GM18867 (cell line): Measurements from ENCODE around the gene IFNL4.
"Not testable (repeated sequence)": the region's sequence is repeated elsewhere in the genome, so short reads cannot be mapped to it uniquely, and the experiment has no call there.

ENCODE experiments used
- ATAC-seq: cut with Tn5 transposase; IDR thresholded peaks from one replicate; pipeline ENCODE4 v1.9.1; 2021; ENCODE audit warnings: mild to moderate bottlenecking, moderate library complexity; ENCODE audit not compliant: unreplicated experiment

Gene IFNL4

DNA sequence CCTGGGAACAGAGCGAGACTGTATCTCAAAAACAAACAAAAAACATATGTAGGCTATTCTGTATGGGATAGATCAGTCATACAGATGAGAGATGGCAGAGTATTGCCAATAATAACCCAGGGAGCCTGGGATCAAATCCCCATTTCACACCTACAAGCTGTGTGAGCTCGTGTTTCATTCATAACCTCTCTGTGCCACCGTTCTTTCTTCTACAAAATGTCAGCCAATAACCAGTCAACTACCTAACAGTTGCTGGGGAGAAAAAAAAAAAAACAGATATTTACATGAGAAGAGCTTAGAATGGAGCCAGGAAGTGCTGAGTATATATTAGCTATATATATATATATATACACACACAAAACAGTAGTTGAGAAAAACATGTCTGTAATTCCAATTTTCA lies 13.0 kb upstream of the IFNL4 start:
- no peak for ATAC-seq

DNA sequence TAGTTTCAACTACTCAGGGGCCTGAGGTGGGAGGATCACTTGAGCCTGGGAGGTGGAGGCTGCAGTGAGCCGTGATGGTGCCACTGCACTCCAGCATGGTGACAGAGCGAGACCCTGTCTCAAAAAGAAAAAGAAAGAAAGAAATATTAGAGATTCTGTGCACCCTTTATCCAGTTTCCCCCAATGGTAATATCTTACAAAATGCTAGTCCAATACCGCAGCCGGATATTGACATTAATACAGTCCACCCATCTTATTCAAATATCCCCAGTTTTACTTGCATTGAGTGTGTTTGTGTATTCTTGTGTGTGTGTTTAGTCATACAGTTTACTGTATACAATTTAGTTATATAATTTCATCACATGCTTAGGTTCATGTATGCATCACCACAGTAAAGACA lies 8.6 kb upstream of the IFNL4 start:
- no peak for ATAC-seq

- ATAC-seq: no peak
These were observed 6.1 kb upstream of the IFNL4 start for GRCh38 chr19:39254531-39255345.

DNA sequence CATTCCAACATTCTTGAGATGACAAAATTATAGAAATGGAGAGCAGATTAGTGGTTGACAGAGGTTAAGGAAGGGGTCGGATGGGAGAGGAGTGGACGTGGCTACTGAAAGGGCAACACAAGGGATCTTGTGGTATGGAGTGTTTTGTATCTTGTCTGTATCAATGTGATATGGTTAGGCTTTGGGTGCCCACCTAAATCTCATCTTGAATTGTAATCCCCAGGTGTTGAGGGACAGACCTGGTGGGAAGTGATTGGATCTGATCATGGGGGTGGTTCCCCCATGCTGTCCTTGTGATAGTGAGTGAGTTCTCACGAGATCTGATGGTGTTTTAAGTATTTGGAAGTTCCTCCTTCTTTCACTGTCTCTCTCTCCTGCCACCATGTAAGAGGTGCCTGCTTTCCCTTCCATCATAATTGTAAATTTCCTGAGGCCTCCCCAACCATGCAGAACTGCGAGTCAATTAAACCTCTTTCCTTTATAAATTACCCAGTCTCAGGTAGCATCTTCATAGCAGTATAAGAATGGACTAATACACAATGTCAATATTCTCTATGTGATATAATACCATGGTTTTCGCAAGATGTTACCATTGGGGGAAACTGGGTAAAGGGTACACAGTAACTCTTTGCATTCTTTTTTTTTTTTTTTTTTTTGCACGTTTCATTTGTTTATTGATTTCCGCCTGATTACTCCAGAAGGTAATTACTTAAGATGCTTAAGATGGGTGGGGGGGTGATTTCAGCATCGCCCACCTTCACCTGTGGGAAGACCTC lies 4.9 kb upstream of the IFNL4 start:
- no peak for ATAC-seq

DNA sequence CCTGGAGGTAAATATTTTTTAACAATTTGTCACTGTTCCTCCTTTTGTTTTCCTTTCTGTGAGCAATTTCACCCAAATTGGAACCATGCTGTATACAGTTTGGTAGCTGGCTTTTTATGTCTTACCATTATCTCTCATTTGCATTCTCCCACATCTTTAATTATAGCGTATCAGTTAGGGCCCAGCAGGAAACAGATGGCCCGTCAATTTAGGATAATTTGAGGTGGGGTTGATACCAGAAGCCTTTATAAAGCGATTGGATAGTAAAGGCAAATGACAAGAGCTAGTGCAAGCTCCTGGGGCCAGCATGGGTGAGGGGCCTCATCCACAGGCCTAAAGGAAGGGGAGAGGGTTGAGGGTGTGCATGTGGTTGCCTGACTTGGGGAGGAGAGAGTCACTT lies 3.8 kb upstream of the IFNL4 start:
- ATAC-seq: no peak

DNA sequence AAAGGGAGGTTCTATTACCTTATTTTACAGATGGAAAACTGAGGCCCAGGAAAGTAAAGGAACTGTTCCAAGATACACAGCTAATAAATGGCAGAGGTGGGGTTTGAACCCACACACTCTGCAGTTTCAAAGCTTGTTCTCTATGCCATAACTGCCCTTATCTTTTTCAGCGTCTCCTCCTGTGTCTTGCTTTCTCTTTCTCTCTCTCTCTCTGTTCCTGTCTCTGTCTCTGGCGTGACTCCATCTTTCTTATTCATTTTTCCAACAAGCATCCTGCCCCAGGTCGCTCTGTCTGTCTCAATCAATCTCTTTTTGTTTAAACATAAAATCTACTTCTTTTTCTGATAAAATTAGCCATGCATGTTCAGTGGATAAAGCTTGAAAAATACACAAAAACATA lies 3.2 kb upstream of the IFNL4 start:
- no peak for ATAC-seq

DNA sequence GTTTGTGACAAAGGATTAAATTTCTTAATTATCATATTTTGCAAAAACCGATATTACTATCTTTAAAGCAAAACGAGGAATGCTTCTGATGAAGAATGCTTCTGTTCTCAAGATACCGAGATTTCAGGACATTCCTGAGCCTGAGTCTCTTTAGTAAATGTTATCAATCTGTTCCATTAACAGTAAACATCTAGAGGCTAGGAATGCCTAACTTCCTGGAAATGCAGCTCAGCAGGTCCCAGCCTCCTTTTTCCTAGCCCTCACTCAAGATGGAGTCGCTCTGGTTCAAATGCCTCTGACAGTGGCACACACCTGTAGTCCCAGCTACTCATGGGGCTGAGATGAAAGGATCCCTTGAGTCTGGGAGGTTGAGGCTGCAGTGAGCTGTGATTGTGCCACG lies 2.4 kb upstream of the IFNL4 start:
- no peak for ATAC-seq

DNA sequence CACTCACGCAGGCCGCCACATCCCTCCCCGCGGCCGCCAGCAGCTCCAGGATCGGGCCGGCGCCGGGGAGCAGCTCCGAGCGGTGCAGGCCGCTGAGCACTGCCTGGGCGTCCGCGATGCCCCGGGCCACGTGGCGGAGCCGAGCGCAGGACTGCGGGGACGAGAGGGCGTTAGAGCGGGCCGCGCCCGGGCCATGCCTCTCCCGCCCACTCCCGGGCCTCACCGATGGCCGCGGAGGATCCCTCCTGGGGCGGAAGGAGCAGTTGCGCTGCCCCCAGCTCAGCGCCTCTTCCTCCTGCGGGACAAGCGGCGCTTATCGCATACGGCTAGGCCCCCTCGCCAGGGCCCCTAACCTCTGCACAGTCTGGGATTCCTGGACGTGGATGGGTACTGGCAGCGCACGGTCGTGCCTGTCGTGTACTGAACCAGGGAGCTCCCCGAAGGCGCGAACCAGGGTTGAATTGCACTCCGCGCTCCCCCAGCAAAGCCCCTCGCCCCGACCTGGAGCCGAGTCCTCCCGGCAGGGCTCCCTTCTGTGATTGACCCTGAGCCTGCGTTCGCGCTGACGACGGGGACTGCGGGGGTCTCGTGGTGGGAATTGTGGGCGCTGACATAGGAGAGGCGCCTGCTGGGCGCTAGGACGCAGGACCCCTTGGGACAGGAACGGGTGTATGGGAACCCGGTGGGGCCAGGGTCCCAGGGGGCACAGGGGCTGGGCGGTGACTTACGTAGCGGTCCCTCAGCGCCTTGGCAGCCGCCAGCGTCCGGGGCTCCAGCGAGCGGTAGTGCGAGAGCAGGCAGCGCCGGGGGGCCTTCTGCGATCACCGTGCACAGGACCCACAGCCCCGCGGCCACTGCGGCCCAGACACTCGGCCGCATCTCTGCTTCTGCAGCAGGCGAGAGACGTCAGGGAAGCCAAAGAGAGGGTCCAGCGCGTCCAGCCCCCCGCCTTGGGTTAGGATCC lies 673 bp downstream of the IFNL4 start:
- no peak for ATAC-seq

GRCh38 chr19:39246951-39247669 lies 1.5 kb downstream of the IFNL4 start:
- ATAC-seq: no peak

DNA sequence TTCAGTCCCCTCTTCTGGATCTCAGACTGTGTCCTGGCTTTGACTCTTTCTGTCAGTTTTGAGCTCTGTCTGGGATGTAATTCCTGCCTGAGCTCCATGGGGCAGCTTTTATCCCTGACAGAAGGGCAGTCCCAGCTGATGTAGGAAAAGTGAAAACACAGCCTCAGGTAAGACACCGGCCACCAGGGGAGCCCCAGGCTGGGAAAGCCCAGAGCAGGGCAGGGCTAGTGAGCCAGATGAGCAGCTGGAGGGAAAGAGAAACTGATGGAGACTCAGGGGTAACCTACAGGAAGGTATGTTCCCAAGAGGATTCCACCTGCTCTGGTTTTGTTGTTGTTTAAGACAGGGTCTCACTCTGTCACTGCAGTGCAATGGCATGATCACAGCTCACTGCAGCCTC lies 3.5 kb downstream of the IFNL4 start:
- ATAC-seq: not testable (repeated sequence)

- not testable (repeated sequence) for ATAC-seq
These were observed 4.1 kb downstream of the IFNL4 start, which contains the start of gene IFNL3 for GRCh38 chr19:39244410-39245100. Gene IFNL3, minus strand, starts transcription at chr19:39245006. Its CDS starts 39 bp downstream, at chr19:39244967.

- not testable (repeated sequence) for ATAC-seq
These were observed 4.9 kb downstream of the IFNL4 start for GRCh38 chr19:39243741-39244140.

- no peak for ATAC-seq
These were observed 8.2 kb downstream of the IFNL4 start for GRCh38 chr19:39240421-39240820.

- ATAC-seq: no peak
These were observed 9.7 kb downstream of the IFNL4 start for GRCh38 chr19:39238944-39239343.

DNA sequence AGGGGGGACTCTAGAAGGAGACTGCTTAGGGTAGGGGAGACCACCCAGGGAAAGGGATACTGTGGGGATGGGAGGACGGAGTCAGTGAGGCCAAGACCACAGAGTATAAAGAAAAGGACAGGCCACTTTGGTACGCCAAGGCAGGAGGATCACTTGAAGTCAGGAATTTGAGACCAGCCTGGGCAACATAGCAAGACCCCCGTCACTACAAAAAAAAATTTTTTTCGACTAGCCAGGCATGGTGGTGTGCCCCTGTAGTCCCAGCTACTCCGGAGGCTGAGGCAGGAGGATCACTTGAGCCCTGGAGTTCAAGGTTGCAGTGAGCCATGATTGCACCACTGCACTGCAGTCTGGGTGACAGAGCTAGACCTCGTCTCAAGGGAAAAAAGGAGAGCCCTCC lies 10.4 kb downstream of the IFNL4 start:
- ATAC-seq: no peak

DNA sequence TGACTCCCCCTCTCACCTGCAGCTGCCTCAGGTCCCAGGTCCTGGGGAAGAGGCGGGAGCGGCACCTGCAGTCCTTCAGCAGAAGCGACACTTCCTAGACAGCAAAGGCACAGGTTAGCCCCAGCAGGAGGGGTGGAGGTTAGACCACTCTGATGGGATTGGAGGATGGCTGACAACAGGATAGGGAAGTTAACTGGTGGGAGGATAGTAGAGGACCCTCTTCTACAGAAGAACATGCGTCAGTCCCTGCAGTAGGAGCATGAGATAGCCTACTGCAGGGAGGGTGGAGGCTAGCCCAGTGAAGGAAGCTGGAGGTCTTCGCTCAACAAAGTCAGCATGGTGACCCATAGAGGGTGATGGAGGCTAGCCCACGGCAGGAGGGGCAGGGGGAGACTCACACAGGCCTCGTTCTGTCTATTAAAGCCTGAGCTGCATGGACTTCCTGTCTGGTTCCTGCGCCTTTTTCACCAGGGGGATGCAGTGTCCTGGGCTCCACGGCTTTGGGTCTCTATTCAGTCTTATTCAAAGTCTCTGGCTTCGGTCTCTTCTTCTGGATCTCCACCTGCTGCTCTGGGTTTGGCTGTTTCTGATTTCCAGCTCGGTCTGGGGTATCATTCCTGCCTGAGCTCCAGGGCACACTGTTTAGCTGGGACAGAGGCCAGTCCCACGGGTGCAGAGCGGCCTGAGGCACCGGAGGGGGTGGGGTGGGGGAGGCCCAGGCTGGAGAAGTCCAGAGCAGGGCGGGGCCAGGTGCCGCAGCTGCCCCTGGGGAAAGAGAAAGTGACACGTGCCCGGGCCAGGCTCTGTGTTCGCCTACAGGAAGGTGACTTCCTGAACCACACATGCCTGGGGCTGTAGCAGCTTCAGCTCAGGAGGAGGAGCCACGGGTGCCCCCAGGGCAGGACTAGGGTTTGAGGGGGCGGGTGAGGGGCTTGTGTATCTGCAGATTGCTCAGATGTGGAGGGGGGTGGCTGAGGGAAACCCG lies 11.2 kb downstream of the IFNL4 start:
- no peak for ATAC-seq

DNA sequence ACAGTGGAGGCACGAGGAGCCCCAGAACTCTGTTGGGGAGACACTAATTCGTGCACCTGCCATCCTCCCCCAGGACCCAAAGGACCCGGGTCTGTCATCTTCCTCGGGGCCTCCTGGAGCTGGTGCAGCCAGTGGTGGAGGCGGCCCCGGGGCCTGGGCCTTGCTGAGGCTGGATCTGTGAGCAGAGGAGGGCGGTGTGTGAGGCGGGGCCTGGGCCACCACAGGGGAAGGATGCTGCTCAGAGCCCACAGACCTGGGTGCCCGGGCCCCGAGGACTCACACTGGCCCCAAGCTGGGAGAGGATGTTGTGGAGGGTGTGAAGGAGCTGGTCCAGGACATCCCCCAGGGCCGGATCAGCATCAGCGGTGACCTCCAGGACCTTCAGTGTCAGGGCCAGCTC lies 12.1 kb downstream of the IFNL4 start:
- ATAC-seq: no peak

DNA sequence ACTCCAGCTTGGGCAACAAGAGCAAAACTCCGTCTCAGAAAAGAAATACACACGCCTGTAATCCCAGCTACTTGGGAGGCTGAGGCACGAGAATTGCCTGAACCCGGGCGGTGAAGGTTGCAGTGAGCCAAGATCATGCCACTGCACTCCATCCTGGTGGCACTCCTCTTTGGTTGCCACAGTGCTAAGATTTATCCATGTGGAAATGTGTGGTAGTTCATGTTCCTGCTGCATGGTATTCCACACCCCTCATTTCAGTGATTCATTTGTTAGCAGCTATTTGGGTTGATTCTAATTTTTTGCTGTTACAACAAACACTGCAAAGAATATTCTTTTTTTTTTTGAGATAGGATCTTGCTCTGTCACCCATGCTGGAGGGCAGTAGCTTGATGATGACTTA lies 15.9 kb downstream of the IFNL4 start:
- ATAC-seq: no peak
